Daoy (cell line): ENCODE measurements around the gene XKR8. TPM values are rescaled to one million over a fixed set of nuclear protein-coding genes. Genes with fewer than 3 reads are reported as not detected.

ENCODE experiments used
- DNase-seq: peaks from one replicate; pipeline ENCODE4 v3.0.0-alpha.2; 2015; ENCODE audit warnings: low read depth
- total RNA-seq: library from RNA; depleted of rRNA; stranded (reverse); fragments of >200 nt; shearing (Covaris generic); gene quantifications from 2 replicates; pipeline ENCODE4 v1.2.3, GENCODE V29; 2014

XKR8 gene
- total RNA-seq, 1 experiment from 2014 or later: 2.2 TPM

- DNase-seq: no peak
Measured at GRCh38 chr1:27956761-27957160, 3.0 kb upstream of the XKR8 start.

- DNase-seq: no peak
Measured at GRCh38 chr1:27957655-27958054, 2.1 kb upstream of the XKR8 start.

GRCh38 chr1:27958513-27958912 lies 1.3 kb upstream of the XKR8 start:
- DNase-seq: no peak

GRCh38 chr1:27960762-27961645 lies 1.2 kb downstream of the XKR8 start:
- no peak for DNase-seq

GRCh38 chr1:27961646-27962221 lies 2.0 kb downstream of the XKR8 start:
- no peak for DNase-seq

GRCh38 chr1:27963393-27963792 lies 3.6 kb downstream of the XKR8 start:
- no peak for DNase-seq

GRCh38 chr1:27966402-27967105 lies 6.8 kb downstream of the XKR8 start:
- DNase-seq: peak; percentile 34

- DNase-seq: no peak
Measured at GRCh38 chr1:27967106-27967883, 7.5 kb downstream of the XKR8 start.

GRCh38 chr1:27967884-27968466 lies 8.2 kb downstream of the XKR8 start:
- no peak for DNase-seq

- peak; percentile 76 for DNase-seq
Measured at GRCh38 chr1:27968692-27969091, 8.9 kb downstream of the XKR8 start.

- DNase-seq: no peak
Measured at GRCh38 chr1:27970401-27970800, 10.6 kb downstream of the XKR8 start.

GRCh38 chr1:27971674-27972073 lies 11.9 kb downstream of the XKR8 start:
- no peak for DNase-seq

- DNase-seq: no peak
Measured at GRCh38 chr1:27972141-27972540, 12.4 kb downstream of the XKR8 start.

GRCh38 chr1:27973771-27974416 lies 14.1 kb downstream of the XKR8 start:
- DNase-seq: no peak

GRCh38 chr1:27974417-27974781 lies 14.6 kb downstream of the XKR8 start:
- DNase-seq: no peak

GRCh38 chr1:27979151-27979858 lies 19.5 kb downstream of the XKR8 start:
- peak; percentile 31 for DNase-seq

GRCh38 chr1:27979859-27980201 lies 20.1 kb downstream of the XKR8 start:
- no peak for DNase-seq

GRCh38 chr1:27980216-27980845 lies 20.6 kb downstream of the XKR8 start:
- DNase-seq: no peak

- no peak for DNase-seq
Measured at GRCh38 chr1:27981145-27981544, 21.4 kb downstream of the XKR8 start.

- no peak for DNase-seq
Measured at GRCh38 chr1:27990920-27991537, 31.3 kb downstream of the XKR8 start.
